ENCODE measurements around the gene SLC25A21.
A peak's percentile ranks its signal among the peaks of the same experiment; 100 is the strongest.
"Not testable (repeated sequence)": the region's sequence is repeated elsewhere in the genome, so short reads cannot be mapped to it uniquely, and the experiment has no call there.

The SLC25A21 gene

DNA sequence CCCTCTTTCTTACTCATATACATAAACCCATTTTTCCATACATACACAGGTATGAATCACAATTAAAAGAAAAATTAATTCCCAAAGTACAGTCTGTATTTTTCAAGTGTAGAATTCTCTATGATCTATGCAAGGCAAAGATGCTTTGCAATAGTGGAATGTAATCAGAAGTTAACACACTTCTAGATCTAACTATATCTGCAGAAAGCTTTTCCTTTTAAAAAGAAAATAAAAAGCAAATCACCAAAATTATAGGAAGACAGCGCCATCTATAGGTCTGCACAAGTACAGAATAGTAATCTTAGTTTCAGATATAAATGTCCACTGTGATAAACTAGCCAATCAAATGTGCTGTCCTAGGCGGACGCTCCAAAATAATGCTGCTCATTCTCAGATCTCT is 22.0 kb downstream of the SLC25A21 start:
- ATAC-seq, result peak; percentile 71; the same call in 2 of the 3 replicates
- TF ChIP-seq, protein P1, sequence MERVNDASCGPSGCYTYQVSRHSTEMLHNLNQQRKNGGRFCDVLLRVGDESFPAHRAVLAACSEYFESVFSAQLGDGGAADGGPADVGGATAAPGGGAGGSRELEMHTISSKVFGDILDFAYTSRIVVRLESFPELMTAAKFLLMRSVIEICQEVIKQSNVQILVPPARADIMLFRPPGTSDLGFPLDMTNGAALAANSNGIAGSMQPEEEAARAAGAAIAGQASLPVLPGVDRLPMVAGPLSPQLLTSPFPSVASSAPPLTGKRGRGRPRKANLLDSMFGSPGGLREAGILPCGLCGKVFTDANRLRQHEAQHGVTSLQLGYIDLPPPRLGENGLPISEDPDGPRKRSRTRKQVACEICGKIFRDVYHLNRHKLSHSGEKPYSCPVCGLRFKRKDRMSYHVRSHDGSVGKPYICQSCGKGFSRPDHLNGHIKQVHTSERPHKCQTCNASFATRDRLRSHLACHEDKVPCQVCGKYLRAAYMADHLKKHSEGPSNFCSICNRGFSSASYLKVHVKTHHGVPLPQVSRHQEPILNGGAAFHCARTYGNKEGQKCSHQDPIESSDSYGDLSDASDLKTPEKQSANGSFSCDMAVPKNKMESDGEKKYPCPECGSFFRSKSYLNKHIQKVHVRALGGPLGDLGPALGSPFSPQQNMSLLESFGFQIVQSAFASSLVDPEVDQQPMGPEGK (CRISPR knock-in tag; IDR thresholded peaks at IDR 0.05; ENCODE audit: borderline replicate concordance), result no peak
- TF ChIP-seq, protein P2, sequence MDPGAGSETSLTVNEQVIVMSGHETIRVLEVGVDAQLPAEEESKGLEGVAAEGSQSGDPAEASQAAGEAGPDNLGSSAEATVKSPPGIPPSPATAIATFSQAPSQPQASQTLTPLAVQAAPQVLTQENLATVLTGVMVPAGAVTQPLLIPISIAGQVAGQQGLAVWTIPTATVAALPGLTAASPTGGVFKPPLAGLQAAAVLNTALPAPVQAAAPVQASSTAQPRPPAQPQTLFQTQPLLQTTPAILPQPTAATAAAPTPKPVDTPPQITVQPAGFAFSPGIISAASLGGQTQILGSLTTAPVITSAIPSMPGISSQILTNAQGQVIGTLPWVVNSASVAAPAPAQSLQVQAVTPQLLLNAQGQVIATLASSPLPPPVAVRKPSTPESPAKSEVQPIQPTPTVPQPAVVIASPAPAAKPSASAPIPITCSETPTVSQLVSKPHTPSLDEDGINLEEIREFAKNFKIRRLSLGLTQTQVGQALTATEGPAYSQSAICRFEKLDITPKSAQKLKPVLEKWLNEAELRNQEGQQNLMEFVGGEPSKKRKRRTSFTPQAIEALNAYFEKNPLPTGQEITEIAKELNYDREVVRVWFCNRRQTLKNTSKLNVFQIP (CRISPR knock-in tag; IDR thresholded peaks at IDR 0.05; ENCODE audit: borderline replicate concordance, low read depth), result no peak
- no peak for TF ChIP-seq ESRRG (CRISPR knock-in tag; IDR thresholded peaks at IDR 0.05)
- TF ChIP-seq, protein P3, sequence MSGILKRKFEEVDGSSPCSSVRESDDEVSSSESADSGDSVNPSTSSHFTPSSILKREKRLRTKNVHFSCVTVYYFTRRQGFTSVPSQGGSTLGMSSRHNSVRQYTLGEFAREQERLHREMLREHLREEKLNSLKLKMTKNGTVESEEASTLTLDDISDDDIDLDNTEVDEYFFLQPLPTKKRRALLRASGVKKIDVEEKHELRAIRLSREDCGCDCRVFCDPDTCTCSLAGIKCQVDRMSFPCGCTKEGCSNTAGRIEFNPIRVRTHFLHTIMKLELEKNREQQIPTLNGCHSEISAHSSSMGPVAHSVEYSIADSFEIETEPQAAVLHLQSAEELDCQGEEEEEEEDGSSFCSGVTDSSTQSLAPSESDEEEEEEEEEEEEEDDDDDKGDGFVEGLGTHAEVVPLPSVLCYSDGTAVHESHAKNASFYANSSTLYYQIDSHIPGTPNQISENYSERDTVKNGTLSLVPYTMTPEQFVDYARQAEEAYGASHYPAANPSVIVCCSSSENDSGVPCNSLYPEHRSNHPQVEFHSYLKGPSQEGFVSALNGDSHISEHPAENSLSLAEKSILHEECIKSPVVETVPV (CRISPR knock-in tag; IDR thresholded peaks at IDR 0.05), result no peak
- no peak for TF ChIP-seq ZFP30 (CRISPR knock-in tag; IDR thresholded peaks at IDR 0.05)
- TF ChIP-seq SNAI2 (CRISPR knock-in tag; IDR thresholded peaks at IDR 0.05), result no peak
- no peak for TF ChIP-seq TOX (CRISPR knock-in tag; IDR thresholded peaks at IDR 0.05; ENCODE audit: borderline replicate concordance)
- no peak for TF ChIP-seq ISL1 (CRISPR knock-in tag; IDR thresholded peaks at IDR 0.05)
- TF ChIP-seq, protein P4, sequence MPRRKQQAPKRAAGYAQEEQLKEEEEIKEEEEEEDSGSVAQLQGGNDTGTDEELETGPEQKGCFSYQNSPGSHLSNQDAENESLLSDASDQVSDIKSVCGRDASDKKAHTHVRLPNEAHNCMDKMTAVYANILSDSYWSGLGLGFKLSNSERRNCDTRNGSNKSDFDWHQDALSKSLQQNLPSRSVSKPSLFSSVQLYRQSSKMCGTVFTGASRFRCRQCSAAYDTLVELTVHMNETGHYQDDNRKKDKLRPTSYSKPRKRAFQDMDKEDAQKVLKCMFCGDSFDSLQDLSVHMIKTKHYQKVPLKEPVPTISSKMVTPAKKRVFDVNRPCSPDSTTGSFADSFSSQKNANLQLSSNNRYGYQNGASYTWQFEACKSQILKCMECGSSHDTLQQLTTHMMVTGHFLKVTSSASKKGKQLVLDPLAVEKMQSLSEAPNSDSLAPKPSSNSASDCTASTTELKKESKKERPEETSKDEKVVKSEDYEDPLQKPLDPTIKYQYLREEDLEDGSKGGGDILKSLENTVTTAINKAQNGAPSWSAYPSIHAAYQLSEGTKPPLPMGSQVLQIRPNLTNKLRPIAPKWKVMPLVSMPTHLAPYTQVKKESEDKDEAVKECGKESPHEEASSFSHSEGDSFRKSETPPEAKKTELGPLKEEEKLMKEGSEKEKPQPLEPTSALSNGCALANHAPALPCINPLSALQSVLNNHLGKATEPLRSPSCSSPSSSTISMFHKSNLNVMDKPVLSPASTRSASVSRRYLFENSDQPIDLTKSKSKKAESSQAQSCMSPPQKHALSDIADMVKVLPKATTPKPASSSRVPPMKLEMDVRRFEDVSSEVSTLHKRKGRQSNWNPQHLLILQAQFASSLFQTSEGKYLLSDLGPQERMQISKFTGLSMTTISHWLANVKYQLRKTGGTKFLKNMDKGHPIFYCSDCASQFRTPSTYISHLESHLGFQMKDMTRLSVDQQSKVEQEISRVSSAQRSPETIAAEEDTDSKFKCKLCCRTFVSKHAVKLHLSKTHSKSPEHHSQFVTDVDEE (CRISPR knock-in tag; IDR thresholded peaks at IDR 0.05), result no peak
- TF ChIP-seq ZFP3 (CRISPR knock-in tag; IDR thresholded peaks at IDR 0.05), result no peak
- no peak for TF ChIP-seq ZNF8 (CRISPR knock-in tag; IDR thresholded peaks at IDR 0.05)
- TF ChIP-seq GLIS3 (CRISPR knock-in tag; IDR thresholded peaks at IDR 0.05), result no peak
- no peak for TF ChIP-seq TCF4 (CRISPR knock-in tag; IDR thresholded peaks at IDR 0.05; ENCODE audit: borderline replicate concordance)
- TF ChIP-seq ZNF70 (CRISPR knock-in tag; IDR thresholded peaks at IDR 0.05), result no peak
- no peak for TF ChIP-seq ZC3H10 (CRISPR knock-in tag; IDR thresholded peaks at IDR 0.05)
- TF ChIP-seq, protein P5, sequence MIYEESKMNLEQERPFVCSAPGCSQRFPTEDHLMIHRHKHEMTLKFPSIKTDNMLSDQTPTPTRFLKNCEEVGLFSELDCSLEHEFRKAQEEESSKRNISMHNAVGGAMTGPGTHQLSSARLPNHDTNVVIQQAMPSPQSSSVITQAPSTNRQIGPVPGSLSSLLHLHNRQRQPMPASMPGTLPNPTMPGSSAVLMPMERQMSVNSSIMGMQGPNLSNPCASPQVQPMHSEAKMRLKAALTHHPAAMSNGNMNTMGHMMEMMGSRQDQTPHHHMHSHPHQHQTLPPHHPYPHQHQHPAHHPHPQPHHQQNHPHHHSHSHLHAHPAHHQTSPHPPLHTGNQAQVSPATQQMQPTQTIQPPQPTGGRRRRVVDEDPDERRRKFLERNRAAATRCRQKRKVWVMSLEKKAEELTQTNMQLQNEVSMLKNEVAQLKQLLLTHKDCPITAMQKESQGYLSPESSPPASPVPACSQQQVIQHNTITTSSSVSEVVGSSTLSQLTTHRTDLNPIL (CRISPR knock-in tag; IDR thresholded peaks at IDR 0.05; ENCODE audit: low read depth), result no peak
- TF ChIP-seq ARNTL (CRISPR knock-in tag; IDR thresholded peaks at IDR 0.05; ENCODE audit: borderline replicate concordance, low read depth), result no peak
- no peak for TF ChIP-seq PPARA (CRISPR knock-in tag; IDR thresholded peaks at IDR 0.05; ENCODE audit: borderline replicate concordance)
- no peak for TF ChIP-seq CSDC2 (CRISPR knock-in tag; IDR thresholded peaks at IDR 0.05)
- no peak for TF ChIP-seq OSR1 (CRISPR knock-in tag; IDR thresholded peaks at IDR 0.05)

DNA sequence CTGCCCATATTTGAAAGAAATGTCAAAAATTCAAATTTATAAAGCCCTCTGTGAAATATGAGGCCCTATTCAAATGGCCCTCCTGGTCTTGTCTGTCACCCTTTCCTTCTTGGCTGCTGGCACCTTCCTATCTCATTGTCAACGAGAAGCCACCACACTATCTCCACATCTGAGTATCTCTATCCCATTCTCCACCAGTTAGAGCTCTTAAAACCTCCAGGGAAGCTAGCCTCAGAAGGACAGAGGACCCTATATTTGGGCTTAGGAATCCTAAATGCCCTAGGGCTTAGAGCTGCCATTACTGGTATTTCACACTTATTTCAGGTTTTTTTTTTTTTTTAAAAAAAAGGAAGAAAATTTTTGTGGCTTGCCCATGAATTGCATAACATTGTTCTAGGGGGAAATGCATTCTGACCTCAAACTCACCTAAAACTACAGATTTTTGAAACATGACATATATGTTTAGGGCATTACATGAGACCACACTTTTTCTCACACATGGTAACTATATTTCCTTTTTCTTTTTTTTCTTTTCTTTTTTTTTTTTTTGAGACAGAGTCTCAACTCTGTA is 25.0 kb downstream of the SLC25A21 start:
- no peak for ATAC-seq
- TF ChIP-seq, protein P2 (CRISPR knock-in tag; IDR thresholded peaks at IDR 0.05; ENCODE audit: borderline replicate concordance, low read depth), result no peak
- TF ChIP-seq, protein P3 (CRISPR knock-in tag; IDR thresholded peaks at IDR 0.05), result no peak
- TF ChIP-seq, protein P4 (CRISPR knock-in tag; IDR thresholded peaks at IDR 0.05), result no peak
- TF ChIP-seq ZNF8 (CRISPR knock-in tag; IDR thresholded peaks at IDR 0.05), result no peak

DNA sequence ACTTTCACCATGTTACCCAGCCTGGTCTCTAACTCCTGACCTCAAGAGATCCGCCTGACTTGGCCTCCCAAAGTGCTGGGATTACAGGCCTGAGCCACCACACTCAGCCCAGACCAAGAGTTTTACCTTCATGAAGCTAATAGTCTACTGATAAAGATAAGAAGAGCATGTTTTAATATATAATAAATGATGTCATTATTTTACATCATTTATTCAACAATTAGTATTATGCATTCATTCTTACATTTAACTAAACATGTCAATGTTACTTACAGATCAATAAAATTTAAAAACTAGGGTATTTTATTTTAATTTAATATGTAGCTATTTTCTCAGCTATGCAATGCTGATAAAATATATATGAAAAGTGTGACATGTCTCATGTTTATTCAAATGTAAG is 26.0 kb downstream of the SLC25A21 start:
- ATAC-seq, result not testable (repeated sequence)
